GM19468 (cell line): Measurements from ENCODE around the gene GAST.
A peak's percentile ranks its signal among the peaks of the same experiment; 100 is the strongest.
"Not testable (repeated sequence)": the region's sequence is repeated elsewhere in the genome, so short reads cannot be mapped to it uniquely, and the experiment has no call there.

Source experiments
- ATAC-seq: cut with Tn5 transposase; IDR thresholded peaks from one replicate; pipeline ENCODE4 v1.9.1; 2021; ENCODE audit warnings: mild to moderate bottlenecking, moderate library complexity, moderate number of reproducible peaks; ENCODE audit not compliant: unreplicated experiment; ENCODE audit errors: extremely low read depth

Gene GAST, protein sequence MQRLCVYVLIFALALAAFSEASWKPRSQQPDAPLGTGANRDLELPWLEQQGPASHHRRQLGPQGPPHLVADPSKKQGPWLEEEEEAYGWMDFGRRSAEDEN

GRCh38 chr17:41711669-41712400, at the start of gene GAST:
Gene GAST, plus strand, starts transcription at chr17:41712331. Its CDS starts 3,106 bp downstream, at chr17:41715437.
- no peak for ATAC-seq

- no peak for ATAC-seq
These were observed 48.5 kb upstream of the GAST start for GRCh38 chr17:41663451-41664171.

DNA sequence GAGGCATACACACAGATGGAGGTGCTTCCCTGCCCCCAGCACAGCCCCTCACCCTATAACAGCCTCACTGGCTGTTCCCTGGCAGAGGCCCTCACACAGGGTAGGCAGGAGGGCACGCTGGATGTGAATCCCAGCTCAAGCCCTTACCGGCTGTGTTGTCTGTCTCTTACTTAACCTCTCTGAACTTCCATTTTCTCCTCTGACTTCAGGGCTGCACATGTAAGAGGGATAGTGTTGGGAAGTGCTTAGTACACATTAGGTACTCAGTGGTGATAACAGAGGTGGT, 48.0 kb upstream of the GAST start:
- ATAC-seq: no peak

DNA sequence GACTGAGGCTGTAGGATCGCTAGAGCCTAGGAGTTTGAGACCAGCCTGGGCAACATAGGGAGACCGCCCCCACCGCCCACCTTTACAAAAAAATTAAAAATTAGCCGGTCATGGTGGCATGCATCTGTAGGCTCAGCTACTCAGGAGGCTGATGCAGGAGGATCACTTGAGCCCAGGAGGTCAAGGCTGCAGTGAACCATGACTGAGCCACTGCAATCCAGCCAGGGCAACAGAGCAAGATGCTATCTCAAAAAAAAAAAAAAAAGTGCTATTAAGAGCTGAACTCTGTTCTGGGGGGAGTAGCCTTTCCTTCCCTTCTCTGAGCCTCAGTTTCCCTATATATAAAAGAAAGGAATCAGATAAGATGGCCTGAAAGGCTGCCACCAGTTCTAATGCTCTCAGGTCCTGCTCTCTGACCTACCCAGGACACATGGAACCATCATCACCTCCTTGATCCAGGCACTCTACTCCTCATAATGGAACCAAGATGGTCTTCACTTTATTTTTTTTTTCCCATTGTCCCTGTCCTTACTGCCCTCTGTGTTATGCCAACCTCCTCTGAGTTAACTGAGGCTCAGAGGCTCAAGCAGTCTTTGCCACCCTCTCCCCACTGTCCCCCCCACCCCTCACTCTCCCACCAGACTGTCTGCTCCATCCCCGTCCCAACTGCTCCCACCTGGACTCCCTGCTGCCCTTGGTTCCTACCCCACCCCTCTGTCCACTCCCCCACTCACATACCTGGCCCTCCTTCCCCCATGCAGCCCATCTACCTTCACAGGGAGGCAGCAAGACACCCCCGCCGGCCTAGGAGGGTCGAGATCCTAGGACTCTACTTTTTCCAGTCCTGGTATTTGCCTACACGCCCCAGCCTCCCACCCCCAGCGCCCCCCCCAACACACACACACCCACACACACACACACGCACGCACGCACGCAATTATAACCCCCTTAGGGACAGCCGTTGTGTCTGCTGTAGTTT, 47.3 kb upstream of the GAST start:
- ATAC-seq: no peak

- peak; percentile 37 for ATAC-seq
These were observed 46.4 kb upstream of the GAST start for GRCh38 chr17:41665566-41666236.

DNA sequence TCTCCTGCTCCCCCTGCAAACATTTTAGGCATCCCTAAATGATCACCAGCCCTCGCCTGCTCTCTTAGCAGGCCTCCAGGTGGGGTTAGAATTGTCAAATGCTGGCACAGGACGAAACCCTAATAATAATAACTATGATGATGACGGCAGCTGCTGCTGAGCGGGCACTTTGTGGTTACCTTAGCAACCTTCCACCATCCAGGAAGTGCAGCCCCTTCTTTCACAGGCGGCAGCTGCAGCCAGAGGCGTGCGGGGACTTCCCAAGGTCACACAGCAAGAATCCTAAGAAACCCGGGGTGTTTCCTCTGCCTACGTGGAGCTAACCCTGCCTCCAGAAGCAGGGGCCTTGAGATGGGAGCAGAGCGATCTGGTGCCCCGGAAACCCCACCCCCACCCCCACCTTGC, 45.9 kb upstream of the GAST start:
- ATAC-seq: no peak

DNA sequence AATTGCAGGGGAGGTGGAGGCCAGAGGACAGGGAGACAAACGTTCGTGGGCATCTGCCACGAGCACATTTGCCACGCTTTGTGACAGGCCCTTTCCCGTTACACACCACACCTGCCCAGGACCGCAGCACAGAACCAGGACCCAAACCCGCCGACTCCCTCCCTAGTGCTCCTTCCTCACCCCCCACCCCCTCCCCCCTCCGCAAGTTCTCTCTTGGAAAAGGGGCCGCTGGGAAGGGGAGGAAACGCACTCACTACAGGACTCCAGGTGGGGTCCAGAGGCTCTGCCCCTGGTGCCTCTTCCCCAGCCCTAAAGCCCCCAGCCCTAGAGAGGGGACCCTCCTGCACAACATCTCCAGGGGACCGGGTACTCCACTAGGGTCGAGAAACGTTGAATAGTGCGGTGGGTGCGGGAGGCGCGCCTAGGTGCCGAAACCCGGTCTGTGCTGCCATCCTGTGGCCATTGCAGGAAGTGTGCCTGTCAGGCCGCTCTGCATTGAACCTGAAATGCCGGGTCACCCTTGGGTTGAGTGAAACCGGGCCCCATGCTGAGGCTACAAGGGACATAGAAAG, 45.3 kb upstream of the GAST start:
- no peak for ATAC-seq

DNA sequence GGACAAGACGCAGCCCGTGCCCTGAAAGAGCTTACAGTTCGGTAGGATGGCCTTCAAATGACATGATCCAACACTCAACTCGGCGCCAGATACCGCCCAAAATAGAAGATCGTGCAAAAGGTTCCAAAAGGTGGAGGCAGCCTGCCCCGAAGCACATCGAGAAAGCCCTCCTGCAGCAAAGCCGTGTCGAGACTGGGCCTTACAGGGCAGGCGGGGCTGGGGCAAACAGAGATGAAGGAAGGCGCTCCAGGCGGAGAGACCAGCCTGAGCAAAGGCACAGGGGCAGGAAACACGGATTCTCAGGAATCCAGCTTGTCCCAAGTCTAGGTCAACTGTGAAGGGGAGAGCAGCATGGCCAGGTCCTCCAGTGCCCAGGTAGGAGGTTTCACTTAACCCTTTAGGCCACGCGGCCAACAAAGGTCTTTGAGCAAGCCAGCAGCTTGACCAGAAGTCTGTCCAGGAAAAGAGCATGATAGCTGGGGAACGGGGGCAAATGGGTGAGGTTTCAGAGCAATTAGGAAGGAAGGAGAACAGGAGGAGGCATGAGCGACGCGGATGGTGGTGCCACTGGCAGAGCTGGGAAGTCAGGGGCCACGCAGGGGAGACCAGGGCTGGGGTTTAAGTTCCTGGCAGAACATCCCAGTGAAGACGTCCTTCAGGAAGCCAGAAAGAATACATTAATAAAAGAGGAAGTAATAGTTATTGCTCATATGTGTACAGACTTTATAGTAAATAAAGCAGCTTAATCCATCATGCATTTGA, 44.7 kb upstream of the GAST start:
- no peak for ATAC-seq

DNA sequence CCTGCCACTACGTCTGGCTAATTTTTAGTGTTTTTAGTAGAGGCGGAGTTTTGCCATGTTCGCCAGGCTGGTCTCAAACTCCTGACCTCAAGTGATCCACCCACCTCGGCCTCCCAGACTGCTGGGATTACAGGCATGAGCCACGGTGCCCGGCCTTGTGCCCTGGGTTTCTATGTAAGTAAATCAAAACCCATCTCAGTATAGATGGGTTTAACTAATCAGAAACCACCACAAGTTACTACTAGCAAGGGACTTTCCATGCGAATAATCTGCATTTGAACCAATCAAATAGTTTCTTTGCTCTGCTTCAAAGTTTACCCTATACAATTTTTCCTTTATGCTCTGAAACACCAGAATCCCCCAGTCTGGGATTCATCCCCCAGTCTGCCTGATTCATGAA, 40.0 kb upstream of the GAST start:
- ATAC-seq: no peak

DNA sequence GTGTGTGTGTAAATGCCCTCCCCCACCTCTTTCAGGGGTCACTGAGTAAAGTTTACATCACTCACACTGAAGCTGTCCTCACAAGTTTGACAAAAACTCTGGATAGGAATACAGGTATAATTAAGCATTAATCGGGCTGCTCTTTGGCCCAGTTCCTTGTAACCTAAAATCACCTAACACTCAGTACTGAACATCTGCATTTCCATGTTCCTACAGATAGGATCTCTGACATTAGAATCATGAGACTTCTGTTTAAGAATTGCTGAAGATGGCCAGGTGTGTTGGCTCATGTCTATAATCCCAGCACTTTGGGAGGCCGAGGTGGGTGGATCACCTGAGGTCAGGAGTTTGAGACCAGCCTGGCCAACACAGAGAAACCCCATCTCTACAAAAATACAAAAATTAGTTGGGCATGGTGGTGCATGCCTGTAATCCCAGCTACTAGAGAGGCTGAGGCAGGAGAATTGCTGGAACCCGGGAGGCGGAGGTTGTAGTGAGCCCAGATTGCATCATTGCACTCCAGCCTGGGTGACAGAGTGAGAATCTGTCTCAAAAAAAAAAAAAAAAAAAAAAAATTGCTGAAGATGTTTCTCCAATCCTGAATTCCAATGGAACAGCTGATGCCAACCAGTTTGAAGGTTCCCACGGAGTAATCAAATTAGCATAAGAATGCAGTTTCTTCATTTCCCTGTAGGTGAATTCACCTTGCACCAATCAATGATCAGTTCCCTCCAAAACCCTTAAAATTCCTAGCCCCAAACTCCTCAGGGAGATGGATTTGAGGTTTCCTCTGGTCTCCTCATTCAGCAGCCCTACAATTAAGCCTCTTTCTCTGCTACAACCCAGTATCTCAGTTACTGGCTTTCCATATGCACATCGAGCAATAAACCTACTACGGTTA, 36.7 kb upstream of the GAST start:
- not testable (repeated sequence) for ATAC-seq

DNA sequence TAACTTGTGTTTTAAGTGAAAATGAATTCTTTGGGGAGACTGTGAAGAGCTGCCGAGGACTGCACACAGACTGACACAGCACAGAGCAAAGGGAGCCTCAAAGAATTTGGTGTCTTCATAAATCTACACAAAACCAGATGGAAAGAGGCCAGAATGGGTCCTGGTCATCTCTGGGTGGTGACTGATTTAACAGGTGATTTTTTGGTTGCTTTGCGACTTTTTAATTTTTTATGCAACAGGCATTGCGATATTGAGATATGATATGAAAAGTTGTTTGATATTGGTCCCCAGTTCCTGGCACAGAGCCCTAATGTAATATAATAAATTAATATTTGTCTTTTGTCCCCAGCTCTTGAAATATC, 36.1 kb upstream of the GAST start:
- no peak for ATAC-seq

DNA sequence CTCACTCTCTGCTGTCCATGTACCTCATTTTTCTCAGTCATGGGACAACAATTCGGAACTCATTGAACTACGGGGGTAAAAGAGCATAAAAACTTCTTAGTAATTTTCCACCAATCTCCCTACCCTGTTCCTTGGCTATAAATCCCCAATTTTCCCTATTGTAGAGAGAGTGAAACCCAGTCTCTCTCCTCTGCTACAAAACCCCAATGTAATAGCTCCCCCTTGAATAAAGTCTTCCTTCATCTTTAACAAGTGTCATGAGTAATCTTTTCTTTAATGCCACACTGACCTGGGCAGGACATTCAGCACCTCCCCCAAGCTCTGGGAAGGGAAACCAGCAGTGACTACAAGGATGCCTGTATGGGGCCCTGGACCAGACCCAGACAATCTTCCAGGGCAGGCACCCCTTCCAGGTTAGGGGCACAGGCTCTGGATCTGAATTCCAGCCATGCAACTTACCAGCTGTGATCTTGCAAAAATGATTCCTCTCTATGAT, 33.7 kb upstream of the GAST start:
- ATAC-seq: no peak

GRCh38 chr17:41678907-41679739, 33.0 kb upstream of the GAST start:
- ATAC-seq: peak; percentile 20

GRCh38 chr17:41679740-41680425, 32.2 kb upstream of the GAST start:
- no peak for ATAC-seq

DNA sequence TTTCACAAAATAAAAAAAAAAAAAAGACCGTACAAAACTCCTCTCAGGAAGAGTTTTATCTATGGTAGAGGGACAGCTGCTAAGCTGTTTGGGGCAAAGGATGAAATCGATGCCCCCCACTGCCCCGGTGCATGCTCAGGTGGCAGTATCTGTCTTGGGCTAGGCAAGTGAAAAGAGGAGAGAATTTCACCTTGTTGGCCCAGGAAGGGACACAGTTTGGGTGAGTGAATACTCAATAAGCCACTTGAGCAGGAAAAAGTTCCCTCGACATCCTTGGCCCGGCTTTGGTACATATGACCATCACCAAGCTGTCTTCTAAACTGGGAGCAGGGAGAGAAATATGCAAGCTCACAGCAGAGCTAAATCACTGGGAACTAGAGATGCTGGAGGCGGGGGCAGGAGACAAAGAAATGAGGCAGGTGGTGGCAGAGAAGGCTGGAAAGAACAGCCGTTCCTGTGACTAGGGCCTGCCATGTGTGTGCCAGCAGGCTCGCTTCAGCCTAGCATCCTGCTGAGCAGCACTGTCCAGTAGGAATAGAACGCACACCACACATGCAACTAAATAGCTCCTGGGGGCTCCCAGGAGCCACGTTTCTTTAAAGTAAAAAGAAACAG, 31.6 kb upstream of the GAST start:
- ATAC-seq: no peak

DNA sequence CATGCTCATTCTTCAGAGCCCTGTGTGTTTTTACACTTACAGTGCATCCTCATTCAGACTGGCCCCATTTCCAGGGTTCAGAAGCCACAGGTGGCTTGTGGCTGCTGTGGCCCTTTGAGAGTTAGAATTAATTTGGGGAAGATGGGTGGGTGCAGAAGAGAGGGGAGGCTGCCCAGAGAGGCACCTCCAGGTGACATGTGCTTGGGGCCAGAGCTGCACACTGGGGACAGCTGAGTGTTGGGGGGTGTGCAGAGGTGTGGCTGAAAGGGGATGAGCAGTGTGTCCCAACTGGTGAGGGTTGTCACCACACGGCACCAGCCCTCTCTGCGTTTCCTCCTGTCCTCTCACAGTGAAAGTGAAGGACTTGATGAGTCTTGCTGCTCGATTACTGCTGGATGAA, 30.4 kb upstream of the GAST start:
- no peak for ATAC-seq
